Measurements from ENCODE around the gene NAT16.

The NAT16 gene

GRCh38 chr7:101185258-101185839 lies 5.3 kb upstream of the NAT16 start:
- no peak overlapping the region for H3K27ac ChIP-seq (ENCODE audit: low read depth, low read length)
- TF ChIP-seq EZH2phosphoT487 (IDR thresholded peaks at IDR 0.05; ENCODE audit: borderline replicate concordance, low read length) (no peak), CTCF (IDR thresholded peaks at IDR 0.05; ENCODE audit: low read depth, low read length, poor library complexity, severe bottlenecking) (no peak)
- H3K9me2 ChIP-seq (replicated peaks; ENCODE audit: control insufficient read depth, low read length): no peaks in the 10 kb centered on the region
- H3K79me2 ChIP-seq (ENCODE audit: control insufficient read depth, low read length): no peaks in the 10 kb centered on the region
- no peaks in the 10 kb centered on the region for H3F3A ChIP-seq (ENCODE audit: control insufficient read depth, insufficient read depth)
- H3K27me3 ChIP-seq (ENCODE audit: control insufficient read depth, low read length): peaks cover 13% of the 10 kb centered on the region
- H3K9me3 ChIP-seq (ENCODE audit: control insufficient read depth, insufficient read depth, low read length): no peaks in the 10 kb centered on the region
- H3K4me3 ChIP-seq (ENCODE audit: low read length): no peak overlapping the region
- peaks cover 9% of the 10 kb centered on the region for H3K4me1 ChIP-seq (ENCODE audit: control insufficient read depth, low read length)
- no peaks in the 10 kb centered on the region for H3K36me3 ChIP-seq (ENCODE audit: control insufficient read depth, low read length)
- no peaks in the 10 kb centered on the region for H4K20me1 ChIP-seq (ENCODE audit: control insufficient read depth, insufficient read depth, low read depth, low read length)
- no peak overlapping the region for H3K4me2 ChIP-seq (ENCODE audit: low read length)

- no peak overlapping the region for H3K4me3 ChIP-seq (ENCODE audit: low read length)
- H3K79me2 ChIP-seq (ENCODE audit: control insufficient read depth, low read length): no peaks in the 10 kb centered on the region
- TF ChIP-seq CTCF (IDR thresholded peaks at IDR 0.05; ENCODE audit: low read depth, low read length, poor library complexity, severe bottlenecking) (no peak), EZH2phosphoT487 (IDR thresholded peaks at IDR 0.05; ENCODE audit: borderline replicate concordance, low read length) (no peak)
- peaks cover 31% of the 10 kb centered on the region for H3K27me3 ChIP-seq (ENCODE audit: control insufficient read depth, low read length)
- no peak overlapping the region for H3K27ac ChIP-seq (ENCODE audit: low read depth, low read length)
- no peaks in the 10 kb centered on the region for H3K9me2 ChIP-seq (replicated peaks; ENCODE audit: control insufficient read depth, low read length)
- peaks cover 9% of the 10 kb centered on the region for H3K4me1 ChIP-seq (ENCODE audit: control insufficient read depth, low read length)
- no peak overlapping the region for H3K4me2 ChIP-seq (ENCODE audit: low read length)
- no peaks in the 10 kb centered on the region for H3K36me3 ChIP-seq (ENCODE audit: control insufficient read depth, low read length)
- no peaks in the 10 kb centered on the region for H4K20me1 ChIP-seq (ENCODE audit: control insufficient read depth, insufficient read depth, low read depth, low read length)
- no peaks in the 10 kb centered on the region for H3F3A ChIP-seq (ENCODE audit: control insufficient read depth, insufficient read depth)
- no peaks in the 10 kb centered on the region for H3K9me3 ChIP-seq (ENCODE audit: control insufficient read depth, insufficient read depth, low read length)
These were observed 380 bp downstream of the NAT16 start for GRCh38 chr7:101179713-101180112.

GRCh38 chr7:101179117-101179516 lies 976 bp downstream of the NAT16 start:
- H3K4me2 ChIP-seq (ENCODE audit: low read length): no peak overlapping the region

More at GRCh38 chr7:101179117-101179516, 976 bp downstream of the NAT16 start:
- no peaks in the 10 kb centered on the region for H3K79me2 ChIP-seq (ENCODE audit: control insufficient read depth, low read length)
- H3F3A ChIP-seq (ENCODE audit: control insufficient read depth, insufficient read depth): no peaks in the 10 kb centered on the region
- no peaks in the 10 kb centered on the region for H4K20me1 ChIP-seq (ENCODE audit: control insufficient read depth, insufficient read depth, low read depth, low read length)
- H3K36me3 ChIP-seq (ENCODE audit: control insufficient read depth, low read length): no peaks in the 10 kb centered on the region
- H3K27ac ChIP-seq (ENCODE audit: low read depth, low read length): no peak overlapping the region
- H3K9me3 ChIP-seq (ENCODE audit: control insufficient read depth, insufficient read depth, low read length): no peaks in the 10 kb centered on the region
- H3K4me3 ChIP-seq (ENCODE audit: low read length): no peak overlapping the region
- peaks cover 13% of the 10 kb centered on the region for H3K4me1 ChIP-seq (ENCODE audit: control insufficient read depth, low read length)
- H3K27me3 ChIP-seq (ENCODE audit: control insufficient read depth, low read length): peaks cover 33% of the 10 kb centered on the region
- no peak for TF ChIP-seq EZH2phosphoT487 (IDR thresholded peaks at IDR 0.05; ENCODE audit: borderline replicate concordance, low read length)
- TF ChIP-seq CTCF (IDR thresholded peaks at IDR 0.05; ENCODE audit: low read depth, low read length, poor library complexity, severe bottlenecking): no peak
- H3K9me2 ChIP-seq (replicated peaks; ENCODE audit: control insufficient read depth, low read length): no peaks in the 10 kb centered on the region

All from DOHH2 (cell line).